ENCODE results near the gene MAGEC2. TPM values are rescaled to one million over a fixed set of nuclear protein-coding genes. Genes with fewer than 3 reads are reported as not detected.

MAGEC2 gene
- total RNA-seq, 1 experiment from 2014 or later = not detected

DNA sequence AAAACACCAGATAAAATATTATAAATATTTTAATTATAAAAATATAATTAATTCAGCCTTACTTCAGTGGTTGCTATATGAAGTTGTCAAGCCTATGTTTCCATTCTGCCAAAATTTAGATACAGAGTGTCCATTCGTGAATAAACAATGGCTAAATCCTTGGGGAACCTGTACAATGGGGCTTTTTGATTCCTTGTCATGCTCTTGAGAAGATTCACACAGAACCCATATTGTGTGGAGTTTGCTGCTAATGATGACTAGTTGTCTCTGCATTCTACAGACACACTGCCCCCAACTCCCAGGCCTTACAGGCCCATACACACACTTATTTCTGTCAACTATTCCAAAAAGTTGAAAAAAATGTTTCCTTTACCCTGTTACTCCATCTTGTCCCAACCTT lies 33.4 kb upstream of the MAGEC2 start:
- Mint-ChIP-seq H3K27me3 (ENCODE audit: insufficient read depth, unreplicated experiment) (no peaks in the 10 kb centered on the region), H3K27ac (ENCODE audit: unreplicated experiment) (no peak overlapping the region), H3K9me3 (ENCODE audit: unreplicated experiment) (peaks cover 10% of the 10 kb centered on the region), H3K36me3 (ENCODE audit: insufficient read depth, unreplicated experiment) (no peaks in the 10 kb centered on the region), H3K4me1 (ENCODE audit: low read depth, unreplicated experiment) (no peaks in the 10 kb centered on the region), H3K4me3 (ENCODE audit: unreplicated experiment) (no peak overlapping the region)
- Histone ChIP-seq H3K4me1 (no peaks in the 10 kb centered on the region), H3K9me3 (no peaks in the 10 kb centered on the region), H3K27me3 (replicated peaks; ENCODE audit: control insufficient read depth, insufficient read depth, low read length) (no peaks in the 10 kb centered on the region), H3K4me3 (ENCODE audit: low read depth, low read length) (no peak overlapping the region), H3K36me3 (ENCODE audit: control insufficient read depth, insufficient read depth, low read length) (no peaks in the 10 kb centered on the region)
- CTCF ChIA-PET = no interaction called here
- no peak for DNase-seq
- BruUV-seq (replicated peaks) = no TSS peak
- TF ChIP-seq, protein P1, sequence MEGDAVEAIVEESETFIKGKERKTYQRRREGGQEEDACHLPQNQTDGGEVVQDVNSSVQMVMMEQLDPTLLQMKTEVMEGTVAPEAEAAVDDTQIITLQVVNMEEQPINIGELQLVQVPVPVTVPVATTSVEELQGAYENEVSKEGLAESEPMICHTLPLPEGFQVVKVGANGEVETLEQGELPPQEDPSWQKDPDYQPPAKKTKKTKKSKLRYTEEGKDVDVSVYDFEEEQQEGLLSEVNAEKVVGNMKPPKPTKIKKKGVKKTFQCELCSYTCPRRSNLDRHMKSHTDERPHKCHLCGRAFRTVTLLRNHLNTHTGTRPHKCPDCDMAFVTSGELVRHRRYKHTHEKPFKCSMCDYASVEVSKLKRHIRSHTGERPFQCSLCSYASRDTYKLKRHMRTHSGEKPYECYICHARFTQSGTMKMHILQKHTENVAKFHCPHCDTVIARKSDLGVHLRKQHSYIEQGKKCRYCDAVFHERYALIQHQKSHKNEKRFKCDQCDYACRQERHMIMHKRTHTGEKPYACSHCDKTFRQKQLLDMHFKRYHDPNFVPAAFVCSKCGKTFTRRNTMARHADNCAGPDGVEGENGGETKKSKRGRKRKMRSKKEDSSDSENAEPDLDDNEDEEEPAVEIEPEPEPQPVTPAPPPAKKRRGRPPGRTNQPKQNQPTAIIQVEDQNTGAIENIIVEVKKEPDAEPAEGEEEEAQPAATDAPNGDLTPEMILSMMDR (IDR thresholded peaks at IDR 0.05; ENCODE audit: insufficient read depth in 1 of 2, low read depth in 1 of 2, low read length in 1 of 2, severe bottlenecking in 1 of 2, unreplicated experiment in 1 of 2) = no peak
- POLR2A ChIA-PET = no interaction called here
- intact Hi-C loops (cut with micrococcal nuclease; ENCODE audit: unreplicated experiment) = no loop called here

GRCh38 chrX:142233400-142233799 lies 28.3 kb upstream of the MAGEC2 start:
- CTCF ChIA-PET = no interaction called here
- Histone ChIP-seq H3K4me3 (ENCODE audit: low read depth, low read length) (no peak overlapping the region), H3K36me3 (ENCODE audit: control insufficient read depth, insufficient read depth, low read length) (no peaks in the 10 kb centered on the region), H3K27me3 (replicated peaks; ENCODE audit: control insufficient read depth, insufficient read depth, low read length) (no peaks in the 10 kb centered on the region), H3K4me1 (no peaks in the 10 kb centered on the region), H3K9me3 (no peaks in the 10 kb centered on the region)
- Mint-ChIP-seq H3K9me3 (ENCODE audit: unreplicated experiment) (peaks cover 10% of the 10 kb centered on the region), H3K4me3 (ENCODE audit: unreplicated experiment) (no peak overlapping the region), H3K4me1 (ENCODE audit: low read depth, unreplicated experiment) (no peaks in the 10 kb centered on the region), H3K27ac (ENCODE audit: unreplicated experiment) (no peak overlapping the region), H3K36me3 (ENCODE audit: insufficient read depth, unreplicated experiment) (no peaks in the 10 kb centered on the region), H3K27me3 (ENCODE audit: insufficient read depth, unreplicated experiment) (no peaks in the 10 kb centered on the region)
- intact Hi-C loops (cut with micrococcal nuclease; ENCODE audit: unreplicated experiment) = no loop called here
- no TSS peak for BruUV-seq (replicated peaks)
- POLR2A ChIA-PET = no interaction called here
- DNase-seq = no peak
- TF ChIP-seq, protein P1 (IDR thresholded peaks at IDR 0.05; ENCODE audit: insufficient read depth in 1 of 2, low read depth in 1 of 2, low read length in 1 of 2, severe bottlenecking in 1 of 2, unreplicated experiment in 1 of 2) = no peak

- Mint-ChIP-seq H3K4me3 (ENCODE audit: unreplicated experiment) (no peak overlapping the region), H3K27ac (ENCODE audit: unreplicated experiment) (no peak overlapping the region), H3K27me3 (ENCODE audit: insufficient read depth, unreplicated experiment) (no peaks in the 10 kb centered on the region), H3K36me3 (ENCODE audit: insufficient read depth, unreplicated experiment) (no peaks in the 10 kb centered on the region), H3K9me3 (ENCODE audit: unreplicated experiment) (no peaks in the 10 kb centered on the region), H3K4me1 (ENCODE audit: low read depth, unreplicated experiment) (no peaks in the 10 kb centered on the region)
- TF ChIP-seq, protein P1 (IDR thresholded peaks at IDR 0.05; ENCODE audit: insufficient read depth in 1 of 2, low read depth in 1 of 2, low read length in 1 of 2, severe bottlenecking in 1 of 2, unreplicated experiment in 1 of 2) = no peak
- ChIA-PET POLR2A (no interaction called here), CTCF (no interaction called here)
- Histone ChIP-seq H3K4me3 (ENCODE audit: low read depth, low read length) (no peak overlapping the region), H3K9me3 (no peaks in the 10 kb centered on the region), H3K36me3 (ENCODE audit: control insufficient read depth, insufficient read depth, low read length) (no peaks in the 10 kb centered on the region), H3K4me1 (no peaks in the 10 kb centered on the region), H3K27me3 (replicated peaks; ENCODE audit: control insufficient read depth, insufficient read depth, low read length) (no peaks in the 10 kb centered on the region)
- intact Hi-C loops (cut with micrococcal nuclease; ENCODE audit: unreplicated experiment) = no loop called here
- BruUV-seq (replicated peaks) = no TSS peak
- DNase-seq = no peak
Observed at GRCh38 chrX:142214081-142214480, 9.0 kb upstream of the MAGEC2 start.

All from Caco-2 (cell line).